AG04450 (cell line): ENCODE data around the gene ADGRD1. TPM values are rescaled to one million over a fixed set of nuclear protein-coding genes. Genes with fewer than 3 reads are reported as not detected.

Source experiments
- CTCF ChIA-PET: fragments of 300-600, 350-600 bp; formaldehyde crosslinking; extraction: SDS; loops from one replicate; lab custom pipeline; 2022; ENCODE audit warnings: antibody characterized with exemption, inconsistent platforms; lab: Charles Lee
- POLR2A ChIA-PET: fragments of 350-600 bp; formaldehyde crosslinking; extraction: SDS; loops from one replicate; lab custom pipeline; 2021; ENCODE audit warnings: antibody characterized with exemption, inconsistent platforms; lab: Yijun Ruan, JAX
- DNase-seq: peaks from one replicate; pipeline ENCODE4 v3.0.0-alpha.2; 2011; ENCODE audit warnings: low read depth, low spot score
- H3K27ac ChIP-seq: one replicate; pipeline ENCODE4 v1.5.1; 2012; ENCODE audit warnings: low read depth, low read length, control low read depth
- H3K27me3 ChIP-seq: one replicate; pipeline ENCODE4 v1.6.0; 2012; ENCODE audit warnings: low read length; ENCODE audit not compliant: control insufficient read depth, insufficient read depth
- H3K4me3 ChIP-seq: 2 replicates; pipeline ENCODE4 v1.5.1; 2011; ENCODE audit warnings: mild to moderate bottlenecking, low read depth, low read length, control low read depth
- H3K9me3 ChIP-seq: 2 replicates; pipeline ENCODE4 v1.5.1; 2012; ENCODE audit warnings: low read length; ENCODE audit not compliant: control insufficient read depth, insufficient read depth
- CTCF ChIP-seq: IDR thresholded peaks from 2 replicates; pipeline ENCODE4 v1.5.1; 2011; ENCODE audit warnings: low read depth, low read length, control low read depth, inconsistent platforms
- polyA plus RNA-seq: library from polyadenylated mRNA; depleted of rRNA; stranded (reverse); fragments of >200 nt; gene quantifications from 2 replicates; pipeline ENCODE4 v1.2.3, GENCODE V29; 2011

The ADGRD1 gene
- polyA plus RNA-seq, 1 experiment: 0.05 TPM

- H3K9me3 ChIP-seq: peaks cover 76% of the 10 kb centered on the region
- no peaks in the 10 kb centered on the region for H3K27me3 ChIP-seq
- ChIA-PET POLR2A (no interaction called here), CTCF (no interaction called here)
- DNase-seq: no peak
- no peak overlapping the region for H3K4me3 ChIP-seq
- H3K27ac ChIP-seq: no peak overlapping the region
- TF ChIP-seq CTCF: no peak
Measured at GRCh38 chr12:131006036-131006735, 52.5 kb downstream of the ADGRD1 start.

GRCh38 chr12:131007031-131007739 lies 53.5 kb downstream of the ADGRD1 start:
- no peaks in the 10 kb centered on the region for H3K27me3 ChIP-seq
- H3K27ac ChIP-seq: no peak overlapping the region
- ChIA-PET CTCF (no interaction called here), POLR2A (no interaction called here)
- H3K9me3 ChIP-seq: peaks cover 84% of the 10 kb centered on the region
- DNase-seq: no peak
- H3K4me3 ChIP-seq: no peak overlapping the region
- no peak for TF ChIP-seq CTCF

GRCh38 chr12:131007740-131008117 lies 54.0 kb downstream of the ADGRD1 start:
- no peak overlapping the region for H3K4me3 ChIP-seq

GRCh38 chr12:131008131-131008912 lies 54.6 kb downstream of the ADGRD1 start:
- CTCF ChIA-PET: no interaction called here
- TF ChIP-seq CTCF: no peak

More at GRCh38 chr12:131007740-131008117, 54.0 kb downstream of the ADGRD1 start:
- Histone ChIP-seq H3K9me3 (peaks cover 85% of the 10 kb centered on the region), H3K27ac (no peak overlapping the region), H3K27me3 (no peaks in the 10 kb centered on the region)
- ChIA-PET CTCF (no interaction called here), POLR2A (no interaction called here)
- DNase-seq: no peak
- no peak for TF ChIP-seq CTCF

GRCh38 chr12:131008913-131009270 lies 55.2 kb downstream of the ADGRD1 start:
- Histone ChIP-seq H3K9me3 (peaks cover 84% of the 10 kb centered on the region), H3K27ac (no peak overlapping the region), H3K27me3 (no peaks in the 10 kb centered on the region), H3K4me3 (no peak overlapping the region)
- ChIA-PET CTCF (no interaction called here), POLR2A (no interaction called here)
- no peak for DNase-seq
- no peak for TF ChIP-seq CTCF

More at GRCh38 chr12:131008131-131008912, 54.6 kb downstream of the ADGRD1 start:
- Histone ChIP-seq H3K4me3 (no peak overlapping the region), H3K27ac (no peak overlapping the region), H3K27me3 (no peaks in the 10 kb centered on the region), H3K9me3 (peaks cover 85% of the 10 kb centered on the region)
- no peak for DNase-seq
- POLR2A ChIA-PET: no interaction called here
